SU-DHL-6 (cell line): ENCODE data around the gene PTPRN2.

ENCODE experiments used
- CTCF ChIP-seq: fragments of 200-600 bp; sonication (generic); IDR thresholded peaks from one replicate; pipeline ENCODE4 v1.5.1; 2017; ENCODE audit warnings: antibody characterized with exemption, mild to moderate bottlenecking, low read length, moderate library complexity; ENCODE audit not compliant: insufficient read depth, poor library complexity, severe bottlenecking
- EZH2phosphoT487 ChIP-seq: fragments of 200-600 bp; sonication (generic), shearing (Covaris generic); conservative IDR thresholded peaks from 2 replicates; pipeline ENCODE4 v1.6.1; 2018; ENCODE audit warnings: mild to moderate bottlenecking, antibody characterized with exemption, low read length, moderate library complexity, mixed read lengths

GRCh38 chr7:157832421-157832820, 755.2 kb downstream of the PTPRN2 start:
- TF ChIP-seq CTCF: no peak
- TF ChIP-seq EZH2phosphoT487: no peak
